ENCODE measurements around the gene NAGPA.

- TF ChIP-seq ARNT (IDR thresholded peaks at IDR 0.05) (no peak), FOXA1 (IDR thresholded peaks at IDR 0.05) (no peak), TARDBP (IDR thresholded peaks at IDR 0.05) (no peak), SUZ12 (IDR thresholded peaks at IDR 0.05) (no peak), ZNF384 (IDR thresholded peaks at IDR 0.05) (no peak), L3MBTL2 (conservative IDR thresholded peaks at IDR 0.05) (no peak), BHLHE40 (IDR thresholded peaks at IDR 0.05; ENCODE audit: borderline replicate concordance) (no peak), SP1 (IDR thresholded peaks at IDR 0.05) (no peak), NFRKB (IDR thresholded peaks at IDR 0.05) (no peak), HDGF (IDR thresholded peaks at IDR 0.05; ENCODE audit: borderline replicate concordance) (no peak), FOXM1 (IDR thresholded peaks at IDR 0.05; ENCODE audit: borderline replicate concordance) (no peak), CTBP1 (IDR thresholded peaks at IDR 0.05; ENCODE audit: borderline replicate concordance) (no peak)
These were observed 38.9 kb downstream of the NAGPA start for GRCh38 chr16:4994719-4995434.
